NCI-H187 (cell line): ENCODE results near the gene PLCXD3.
"Not testable (repeated sequence)": the region's sequence is repeated elsewhere in the genome, so short reads cannot be mapped to it uniquely, and the experiment has no call there.

Source experiments
- DNase-seq, 2 experiments: peaks; one replicate each; lab custom pipeline; 2025; lab: John Stamatoyannopoulos, UW

The PLCXD3 gene

GRCh38 chr5:41485533-41485932 is 24.9 kb downstream of the PLCXD3 start:
- no peak for DNase-seq

DNA sequence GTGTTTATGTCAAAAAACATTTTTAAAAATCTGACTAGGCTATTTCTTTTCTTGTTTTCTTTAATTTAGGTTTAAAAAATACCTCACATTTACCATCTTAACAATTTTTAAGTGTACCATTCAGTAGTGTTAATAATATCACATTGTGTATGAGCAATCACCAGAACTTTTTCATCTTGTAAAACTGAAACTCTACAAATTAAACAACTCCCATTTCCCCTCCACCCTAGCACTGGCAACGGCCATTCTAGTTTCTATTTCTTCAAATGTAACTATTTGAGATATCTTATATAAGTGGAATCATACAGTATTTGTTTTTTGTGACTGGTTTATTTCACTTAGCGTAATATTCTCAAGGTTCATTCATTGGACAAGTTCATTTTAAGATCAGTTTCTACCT is 27.7 kb downstream of the PLCXD3 start:
- DNase-seq = no peak

GRCh38 chr5:41482173-41482572 is 28.2 kb downstream of the PLCXD3 start:
- no peak for DNase-seq

GRCh38 chr5:41471571-41472208 is 38.7 kb downstream of the PLCXD3 start:
- DNase-seq = not testable (repeated sequence)

DNA sequence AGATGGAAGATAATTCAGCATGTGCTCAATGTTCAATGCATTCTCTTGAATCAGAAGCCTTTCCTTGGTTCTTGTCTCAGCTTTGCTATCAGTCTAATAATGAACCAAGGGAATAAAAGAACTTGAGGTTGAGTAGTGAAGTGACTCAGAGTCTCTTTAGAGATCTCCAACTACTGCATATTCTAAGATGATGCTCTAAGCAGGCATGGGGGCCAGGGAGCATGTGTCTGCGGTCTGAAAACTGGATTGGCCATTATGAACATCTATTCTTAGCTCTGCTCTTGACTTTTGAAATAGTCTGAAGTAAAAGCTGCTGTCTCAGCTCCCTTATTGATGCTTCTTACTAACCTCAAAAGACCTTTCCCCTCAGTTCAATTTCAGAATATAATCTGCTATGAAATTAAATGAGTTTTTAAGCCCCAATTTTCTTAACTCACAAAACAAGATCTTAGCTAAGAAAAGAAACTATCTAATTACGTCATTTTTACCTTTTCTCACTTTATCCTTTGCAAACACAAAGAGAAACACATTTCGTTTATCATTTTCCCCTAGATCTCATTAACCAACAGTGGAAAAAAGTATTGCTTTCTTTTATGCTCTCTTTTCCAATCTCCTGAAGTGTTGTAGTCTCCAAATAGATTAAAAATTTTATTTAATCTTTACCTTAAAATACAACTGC is 44.8 kb downstream of the PLCXD3 start:
- no peak for DNase-seq

DNA sequence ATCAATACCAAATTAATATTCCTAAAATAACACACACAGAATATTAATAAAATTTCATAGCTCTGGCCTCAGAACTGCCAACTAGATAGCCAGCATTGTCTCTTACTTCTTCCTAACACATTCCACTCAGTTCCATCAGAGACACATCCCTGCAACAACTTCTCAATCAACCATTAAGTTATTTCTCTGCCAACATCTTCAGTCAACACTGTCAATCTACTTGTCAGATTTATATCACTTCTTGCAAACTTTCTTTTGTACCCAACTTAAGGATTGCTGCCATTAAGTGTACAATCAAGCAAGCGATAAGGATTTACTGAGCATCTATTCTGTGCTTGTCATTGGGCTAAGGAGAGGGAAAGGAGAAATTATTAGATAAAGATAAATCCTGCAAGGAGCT is 50.8 kb downstream of the PLCXD3 start:
- no peak for DNase-seq

DNA sequence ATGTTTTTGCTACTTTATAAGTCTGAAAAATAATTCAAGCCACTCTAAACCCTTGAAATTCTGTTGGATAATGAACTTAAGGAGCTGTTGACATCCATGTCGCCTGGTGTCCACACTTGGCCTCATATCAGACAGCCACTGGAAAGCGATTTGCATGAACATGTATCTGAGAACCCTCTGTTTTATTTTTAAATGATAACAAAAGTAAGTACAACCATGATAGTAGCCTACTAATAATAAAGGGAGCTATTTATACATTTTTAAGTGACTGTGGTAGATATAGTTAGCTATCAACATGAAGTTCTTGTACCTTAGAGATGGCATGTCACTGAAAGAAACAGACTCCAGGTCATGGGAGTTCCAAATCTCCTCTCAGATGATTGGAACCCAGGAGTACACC is 53.3 kb downstream of the PLCXD3 start:
- DNase-seq = no peak

DNA sequence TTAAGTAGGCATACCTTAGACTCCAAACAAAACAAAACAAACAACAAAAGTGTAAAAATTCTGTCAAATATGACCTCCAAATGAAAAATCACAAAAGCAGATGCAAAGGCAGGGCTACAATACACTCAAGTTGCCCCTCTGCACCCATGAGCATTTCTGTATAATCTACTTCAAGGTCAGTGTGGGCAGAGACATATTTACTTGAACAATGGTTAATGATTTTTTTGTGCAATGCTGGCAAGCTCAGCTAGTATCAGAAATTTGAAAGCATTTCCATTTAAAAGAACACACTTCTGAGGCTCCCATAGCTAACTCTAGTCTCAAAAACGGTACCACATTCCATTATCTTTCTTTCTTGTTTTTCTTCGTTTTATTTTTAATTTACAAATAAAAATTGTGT is 57.9 kb downstream of the PLCXD3 start:
- DNase-seq = no peak

- DNase-seq = no peak
Measured at GRCh38 chr5:41447650-41448510, 62.5 kb downstream of the PLCXD3 start.

DNA sequence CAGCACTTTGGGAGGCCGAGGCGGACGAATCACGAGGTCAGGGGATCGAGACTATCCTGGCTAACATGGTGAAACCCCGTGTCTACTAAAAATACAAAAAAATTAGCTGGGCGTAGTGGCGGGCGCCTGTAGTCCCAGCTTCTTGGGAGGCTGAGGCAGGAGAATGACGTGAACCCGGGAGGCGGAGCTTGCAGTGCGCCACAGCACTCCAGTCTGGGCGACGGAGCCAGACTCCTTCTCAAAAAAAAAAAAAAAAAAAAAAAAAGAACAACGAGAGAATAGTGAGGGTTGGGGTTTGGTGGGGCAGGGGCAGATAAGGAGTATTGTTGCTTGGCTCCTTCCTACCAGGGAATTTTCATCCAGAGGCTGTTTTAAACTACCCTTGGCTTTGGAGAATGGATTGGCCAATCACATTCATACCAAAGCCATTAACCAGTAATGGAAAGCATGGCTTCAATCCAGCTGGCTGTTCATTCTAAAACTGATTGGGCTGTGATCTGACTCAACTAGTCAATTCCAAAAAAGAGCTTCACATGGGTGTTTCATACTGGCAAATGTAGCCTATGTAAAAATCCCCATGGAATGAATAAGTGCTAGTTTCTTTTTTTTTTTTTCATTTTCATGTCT is 64.4 kb downstream of the PLCXD3 start:
- DNase-seq = no peak

GRCh38 chr5:41435276-41435675 is 75.1 kb downstream of the PLCXD3 start:
- no peak for DNase-seq

DNA sequence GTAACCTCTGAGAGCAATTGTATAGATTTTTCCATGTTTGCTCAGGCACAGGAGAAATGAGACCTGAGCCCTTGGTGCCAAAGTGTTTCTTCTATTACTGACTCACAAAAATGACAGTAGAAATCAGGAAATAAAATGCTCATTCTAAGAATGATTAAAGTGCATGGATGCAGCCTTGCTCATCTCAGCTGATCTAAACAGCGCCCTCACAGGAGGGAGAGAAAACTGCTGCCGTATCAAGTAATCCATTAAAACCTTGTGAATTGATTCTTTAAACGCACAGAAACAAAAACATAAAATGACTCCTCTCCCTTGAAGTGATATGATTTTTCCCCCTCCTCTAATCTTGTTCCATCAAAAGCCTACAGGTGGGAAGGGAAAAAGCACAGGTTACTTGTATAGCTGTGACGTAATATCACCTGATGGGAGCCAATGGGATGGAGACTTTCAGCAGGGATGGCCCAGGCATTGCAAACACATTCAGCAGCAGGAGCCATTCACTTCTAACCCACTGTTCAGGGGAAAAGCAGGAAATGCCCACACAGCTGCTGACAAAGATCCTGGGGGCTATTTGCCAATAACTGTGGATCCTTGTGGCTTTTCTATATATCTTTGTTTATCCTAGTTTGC is 76.7 kb downstream of the PLCXD3 start:
- DNase-seq = no peak

- DNase-seq = no peak
Measured at GRCh38 chr5:41432481-41433253, 77.7 kb downstream of the PLCXD3 start.

DNA sequence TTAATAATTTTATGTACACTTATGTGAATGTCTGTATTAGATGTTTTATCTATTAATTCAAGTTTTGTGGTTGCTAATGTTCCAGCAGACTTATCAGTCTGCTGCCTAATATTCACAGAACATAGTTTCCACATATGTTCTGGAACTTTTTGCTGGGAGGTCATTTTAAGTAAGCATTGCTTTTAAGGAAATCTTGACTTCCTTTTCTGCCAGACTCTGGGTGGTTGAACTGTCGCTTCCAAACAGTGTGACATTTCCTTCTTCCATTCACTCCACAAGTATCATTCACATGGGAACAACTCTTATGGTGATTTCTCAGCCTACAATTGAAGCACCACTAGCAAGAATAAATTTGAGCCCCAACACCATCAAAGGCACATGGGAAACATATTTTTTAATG is 82.9 kb downstream of the PLCXD3 start:
- DNase-seq = no peak

GRCh38 chr5:41425736-41426135 is 84.7 kb downstream of the PLCXD3 start:
- no peak for DNase-seq

DNA sequence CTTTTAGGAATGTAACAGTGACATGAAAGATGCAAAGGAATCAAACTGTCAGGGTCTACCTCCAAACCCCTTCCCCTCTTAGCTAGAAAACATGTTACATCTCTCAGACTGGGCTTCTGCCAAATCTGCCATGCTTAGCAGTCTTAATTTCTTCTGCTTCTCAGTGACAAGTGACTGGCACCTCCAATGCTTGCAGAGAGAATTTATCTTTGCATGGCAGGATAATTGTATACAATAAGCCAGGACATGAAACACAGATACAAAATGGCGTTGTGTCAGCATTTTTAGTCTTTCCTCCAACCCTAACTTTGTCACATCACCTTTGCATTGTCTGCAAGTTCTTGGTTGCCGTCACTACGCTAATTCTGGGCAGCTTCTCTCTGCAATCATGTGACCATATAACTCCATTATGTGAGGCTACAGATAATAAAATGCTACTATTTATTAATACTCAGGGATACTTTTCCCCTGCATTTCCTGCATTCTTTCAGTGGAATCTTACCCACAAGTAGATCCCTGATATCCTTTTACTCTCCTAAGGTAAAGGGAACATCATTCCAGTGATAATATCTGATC is 89.8 kb downstream of the PLCXD3 start:
- DNase-seq = no peak

DNA sequence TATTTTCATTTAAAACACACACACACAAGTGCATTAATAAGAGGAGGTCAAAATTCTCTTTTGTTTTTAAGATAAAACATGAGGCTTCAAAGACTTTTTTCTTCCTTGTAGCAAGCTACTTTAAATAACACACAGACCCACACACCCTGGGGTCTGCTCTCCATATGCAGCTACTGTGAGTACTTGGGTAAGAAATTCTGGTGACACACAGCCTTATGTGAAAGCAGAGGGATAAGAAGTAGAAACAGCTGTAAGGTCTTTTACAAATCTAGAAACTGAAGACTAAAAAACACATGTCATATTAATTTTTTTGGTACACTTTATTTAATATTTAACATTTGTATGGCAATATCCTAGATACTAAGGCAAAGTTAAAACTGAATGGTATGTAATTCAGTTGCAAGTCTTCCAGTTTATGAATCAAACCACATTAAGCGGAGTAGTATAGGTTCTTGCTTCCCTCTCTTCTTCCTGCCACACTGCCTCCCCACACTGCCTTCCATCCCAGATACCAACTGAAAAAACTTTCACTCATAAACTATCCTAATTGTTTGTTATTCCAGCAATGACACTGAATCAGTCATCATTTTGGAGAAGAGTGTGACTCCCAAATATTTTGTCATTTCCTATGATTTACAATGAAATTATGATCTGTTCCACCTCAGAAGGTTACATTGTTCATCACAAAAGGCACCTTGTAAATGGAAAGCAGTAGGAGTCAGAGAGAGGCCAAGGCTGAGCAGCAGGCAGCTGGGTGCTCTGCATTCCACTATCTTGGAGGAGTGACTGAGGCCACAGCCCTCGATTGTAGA is 92.0 kb downstream of the PLCXD3 start:
- no peak for DNase-seq

GRCh38 chr5:41416336-41416735 is 94.1 kb downstream of the PLCXD3 start:
- no peak for DNase-seq

DNA sequence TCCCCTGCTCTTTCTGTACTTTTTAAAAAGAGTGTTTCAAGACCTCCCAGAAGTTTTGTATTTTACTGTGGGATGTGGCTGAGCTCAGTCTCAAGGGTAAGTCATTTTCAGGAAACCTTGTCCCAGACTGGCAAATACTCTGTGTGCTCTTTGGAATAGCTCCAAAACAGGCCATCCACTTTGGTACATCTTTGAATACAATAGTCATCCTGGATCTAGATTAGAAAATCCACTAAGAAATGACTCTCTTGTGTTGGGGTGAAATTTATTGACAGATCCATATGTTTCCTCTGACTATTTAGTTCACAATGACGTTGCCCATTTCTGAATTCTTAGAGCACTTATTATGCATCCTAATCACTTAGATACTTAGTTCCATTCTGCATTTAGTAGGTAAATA is 95.2 kb downstream of the PLCXD3 start:
- DNase-seq = no peak

DNA sequence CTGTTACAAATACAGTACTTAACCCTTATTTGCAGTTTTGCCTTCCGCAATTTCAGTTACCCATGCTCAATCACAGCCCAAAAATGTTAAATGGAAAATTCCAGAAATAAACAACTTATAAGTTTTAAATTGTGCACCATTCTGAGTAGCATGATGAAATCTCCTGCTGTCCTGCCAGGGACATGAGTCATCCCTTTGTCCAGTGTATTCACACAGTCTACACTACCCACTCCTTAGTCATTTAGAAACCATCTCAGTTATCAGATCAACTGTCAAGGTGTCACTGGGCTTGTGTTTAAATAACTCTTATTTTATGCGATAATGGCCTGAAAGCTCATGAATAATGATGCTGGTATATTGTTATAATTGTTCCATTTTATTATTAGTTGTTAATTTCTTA is 95.8 kb downstream of the PLCXD3 start:
- no peak for DNase-seq
